ENCODE results near the gene TCF7. TPM values are rescaled to one million over a fixed set of nuclear protein-coding genes. Genes with fewer than 3 reads are reported as not detected.

TCF7 gene
- total and polyA plus RNA-seq, 4 donors = 1.3 to 2.7 (median 2.2) TPM

DNA sequence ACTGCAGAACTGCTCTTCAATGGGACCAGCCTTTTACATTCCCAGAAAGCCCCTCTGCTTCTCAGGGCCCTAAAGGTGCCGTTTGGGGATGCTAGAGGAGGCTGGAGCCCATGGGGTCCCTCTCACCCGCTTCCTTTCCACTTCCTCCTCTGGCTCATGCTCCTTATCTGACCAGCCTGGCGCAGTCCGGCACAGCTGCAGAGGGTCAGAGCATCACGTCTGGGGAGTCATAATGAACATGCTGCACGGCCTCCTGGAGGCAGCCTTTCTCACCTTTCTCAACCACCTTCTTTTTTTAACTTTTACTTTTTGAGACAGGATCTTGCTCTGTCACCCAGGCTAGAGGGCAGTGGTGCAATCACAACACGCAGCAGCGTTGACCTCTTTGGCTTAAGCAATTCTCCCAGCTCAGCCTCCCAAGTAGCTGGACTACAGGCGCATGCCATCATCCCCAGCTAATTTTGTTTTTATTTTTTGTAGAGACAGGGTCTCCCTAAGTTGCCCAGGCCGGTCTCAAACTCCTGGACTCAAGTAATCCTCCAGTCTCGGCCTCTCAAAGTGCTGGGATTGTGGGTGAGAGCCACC lies 15.1 kb upstream of the TCF7 start:
- DNase-seq (ENCODE audit: low spot score) = no peak
- Histone ChIP-seq H3K27me3 (ENCODE audit: control insufficient read depth in 4 of 4, insufficient read depth in 4 of 4, low read length in 3 of 4) (no peaks in the 10 kb centered on the region), H3K36me3 (ENCODE audit: control insufficient read depth in 4 of 4, insufficient read depth in 3 of 4, low read depth in 1 of 4, low read length in 3 of 4) (no peaks in the 10 kb centered on the region), H3K4me3 (ENCODE audit: low read depth in 1 of 3, low read length in 3 of 3) (peak overlapping the region in 1 of 3 donors; percentile 5), H3K9me3 (ENCODE audit: control insufficient read depth in 4 of 4, low read length in 3 of 4) (no peaks in the 10 kb centered on the region), H3K4me1 (ENCODE audit: control insufficient read depth in 4 of 4, insufficient read depth in 4 of 4, low read length in 3 of 4) (peaks cover 12 to 24% (median 15%) of the 10 kb centered on the region in 4 donors), H3K9ac (ENCODE audit: low read depth in 1 of 2, low read length in 2 of 2) (peak overlapping the region in 1 of 2 donors; percentile 16), H3K27ac (ENCODE audit: low read depth in 1 of 2, low read length in 2 of 2) (peak overlapping the region; percentile 55 to 71)
- TF ChIP-seq TAF1 (conservative IDR thresholded peaks at IDR 0.05) (no peak), NR2F2 (IDR thresholded peaks at IDR 0.05) (peak; percentile 22), EGR1 (IDR thresholded peaks at IDR 0.05; ENCODE audit: low read depth in 2 of 2) (no peak), FOXA1 (IDR thresholded peaks at IDR 0.05) (no peak), RAD21 (IDR thresholded peaks at IDR 0.05) (peak in 1 of 2 donors; percentile 20), HNF4A (conservative IDR thresholded peaks at IDR 0.05) (peak; percentile 79 to 82), GABPA (IDR thresholded peaks at IDR 0.05 in 1 of 2, conservative IDR thresholded peaks at IDR 0.05 in 1 of 2) (no peak), FOXA2 (IDR thresholded peaks at IDR 0.05) (no peak), YY1 (IDR thresholded peaks at IDR 0.05) (no peak), JUND (IDR thresholded peaks at IDR 0.05) (no peak), RXRA (IDR thresholded peaks at IDR 0.05) (peak; percentile 51 to 65), SP1 (IDR thresholded peaks at IDR 0.05) (peak; percentile 10), HNF4G (IDR thresholded peaks at IDR 0.05) (peak; percentile 40)
- TF ChIP-seq, protein P1, sequence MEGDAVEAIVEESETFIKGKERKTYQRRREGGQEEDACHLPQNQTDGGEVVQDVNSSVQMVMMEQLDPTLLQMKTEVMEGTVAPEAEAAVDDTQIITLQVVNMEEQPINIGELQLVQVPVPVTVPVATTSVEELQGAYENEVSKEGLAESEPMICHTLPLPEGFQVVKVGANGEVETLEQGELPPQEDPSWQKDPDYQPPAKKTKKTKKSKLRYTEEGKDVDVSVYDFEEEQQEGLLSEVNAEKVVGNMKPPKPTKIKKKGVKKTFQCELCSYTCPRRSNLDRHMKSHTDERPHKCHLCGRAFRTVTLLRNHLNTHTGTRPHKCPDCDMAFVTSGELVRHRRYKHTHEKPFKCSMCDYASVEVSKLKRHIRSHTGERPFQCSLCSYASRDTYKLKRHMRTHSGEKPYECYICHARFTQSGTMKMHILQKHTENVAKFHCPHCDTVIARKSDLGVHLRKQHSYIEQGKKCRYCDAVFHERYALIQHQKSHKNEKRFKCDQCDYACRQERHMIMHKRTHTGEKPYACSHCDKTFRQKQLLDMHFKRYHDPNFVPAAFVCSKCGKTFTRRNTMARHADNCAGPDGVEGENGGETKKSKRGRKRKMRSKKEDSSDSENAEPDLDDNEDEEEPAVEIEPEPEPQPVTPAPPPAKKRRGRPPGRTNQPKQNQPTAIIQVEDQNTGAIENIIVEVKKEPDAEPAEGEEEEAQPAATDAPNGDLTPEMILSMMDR (IDR thresholded peaks at IDR 0.05; ENCODE audit: low read depth, low read length, missing input control) = no peak
- TF ChIP-seq, protein P2, sequence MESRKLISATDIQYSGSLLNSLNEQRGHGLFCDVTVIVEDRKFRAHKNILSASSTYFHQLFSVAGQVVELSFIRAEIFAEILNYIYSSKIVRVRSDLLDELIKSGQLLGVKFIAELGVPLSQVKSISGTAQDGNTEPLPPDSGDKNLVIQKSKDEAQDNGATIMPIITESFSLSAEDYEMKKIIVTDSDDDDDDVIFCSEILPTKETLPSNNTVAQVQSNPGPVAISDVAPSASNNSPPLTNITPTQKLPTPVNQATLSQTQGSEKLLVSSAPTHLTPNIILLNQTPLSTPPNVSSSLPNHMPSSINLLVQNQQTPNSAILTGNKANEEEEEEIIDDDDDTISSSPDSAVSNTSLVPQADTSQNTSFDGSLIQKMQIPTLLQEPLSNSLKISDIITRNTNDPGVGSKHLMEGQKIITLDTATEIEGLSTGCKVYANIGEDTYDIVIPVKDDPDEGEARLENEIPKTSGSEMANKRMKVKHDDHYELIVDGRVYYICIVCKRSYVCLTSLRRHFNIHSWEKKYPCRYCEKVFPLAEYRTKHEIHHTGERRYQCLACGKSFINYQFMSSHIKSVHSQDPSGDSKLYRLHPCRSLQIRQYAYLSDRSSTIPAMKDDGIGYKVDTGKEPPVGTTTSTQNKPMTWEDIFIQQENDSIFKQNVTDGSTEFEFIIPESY (IDR thresholded peaks at IDR 0.05) = no peak
- TF ChIP-seq, protein P3, sequence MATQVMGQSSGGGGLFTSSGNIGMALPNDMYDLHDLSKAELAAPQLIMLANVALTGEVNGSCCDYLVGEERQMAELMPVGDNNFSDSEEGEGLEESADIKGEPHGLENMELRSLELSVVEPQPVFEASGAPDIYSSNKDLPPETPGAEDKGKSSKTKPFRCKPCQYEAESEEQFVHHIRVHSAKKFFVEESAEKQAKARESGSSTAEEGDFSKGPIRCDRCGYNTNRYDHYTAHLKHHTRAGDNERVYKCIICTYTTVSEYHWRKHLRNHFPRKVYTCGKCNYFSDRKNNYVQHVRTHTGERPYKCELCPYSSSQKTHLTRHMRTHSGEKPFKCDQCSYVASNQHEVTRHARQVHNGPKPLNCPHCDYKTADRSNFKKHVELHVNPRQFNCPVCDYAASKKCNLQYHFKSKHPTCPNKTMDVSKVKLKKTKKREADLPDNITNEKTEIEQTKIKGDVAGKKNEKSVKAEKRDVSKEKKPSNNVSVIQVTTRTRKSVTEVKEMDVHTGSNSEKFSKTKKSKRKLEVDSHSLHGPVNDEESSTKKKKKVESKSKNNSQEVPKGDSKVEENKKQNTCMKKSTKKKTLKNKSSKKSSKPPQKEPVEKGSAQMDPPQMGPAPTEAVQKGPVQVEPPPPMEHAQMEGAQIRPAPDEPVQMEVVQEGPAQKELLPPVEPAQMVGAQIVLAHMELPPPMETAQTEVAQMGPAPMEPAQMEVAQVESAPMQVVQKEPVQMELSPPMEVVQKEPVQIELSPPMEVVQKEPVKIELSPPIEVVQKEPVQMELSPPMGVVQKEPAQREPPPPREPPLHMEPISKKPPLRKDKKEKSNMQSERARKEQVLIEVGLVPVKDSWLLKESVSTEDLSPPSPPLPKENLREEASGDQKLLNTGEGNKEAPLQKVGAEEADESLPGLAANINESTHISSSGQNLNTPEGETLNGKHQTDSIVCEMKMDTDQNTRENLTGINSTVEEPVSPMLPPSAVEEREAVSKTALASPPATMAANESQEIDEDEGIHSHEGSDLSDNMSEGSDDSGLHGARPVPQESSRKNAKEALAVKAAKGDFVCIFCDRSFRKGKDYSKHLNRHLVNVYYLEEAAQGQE (IDR thresholded peaks at IDR 0.05) = no peak
- TF ChIP-seq, protein P4, sequence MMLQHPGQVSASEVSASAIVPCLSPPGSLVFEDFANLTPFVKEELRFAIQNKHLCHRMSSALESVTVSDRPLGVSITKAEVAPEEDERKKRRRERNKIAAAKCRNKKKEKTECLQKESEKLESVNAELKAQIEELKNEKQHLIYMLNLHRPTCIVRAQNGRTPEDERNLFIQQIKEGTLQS (IDR thresholded peaks at IDR 0.05) = no peak
- TF ChIP-seq, protein P5, sequence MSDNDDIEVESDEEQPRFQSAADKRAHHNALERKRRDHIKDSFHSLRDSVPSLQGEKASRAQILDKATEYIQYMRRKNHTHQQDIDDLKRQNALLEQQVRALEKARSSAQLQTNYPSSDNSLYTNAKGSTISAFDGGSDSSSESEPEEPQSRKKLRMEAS (IDR thresholded peaks at IDR 0.05) = no peak
- WGBS = 54% methylated on average over 11 of the region's 11 CpGs

Data from liver (tissue), 9 donors.